CD4-positive, alpha-beta T cell (primary cell): ENCODE results near the gene CDC20B. TPM values are rescaled to one million over a fixed set of nuclear protein-coding genes. Genes with fewer than 3 reads are reported as not detected.
"Not testable (repeated sequence)": the region's sequence is repeated elsewhere in the genome, so short reads cannot be mapped to it uniquely, and the experiment has no call there.

Experiments
- ATAC-seq: fragments of 200-7000 bp; cut with Tn5 transposase; one replicate; pipeline ENCODE4 v1.10.0; 2022; ENCODE audit warnings: mild to moderate bottlenecking; ENCODE audit not compliant: poor library complexity
- CTCF ChIA-PET: fragments of 350-600 bp; sonication (Branson Sonifier 250); formaldehyde crosslinking; loops from one replicate; lab custom pipeline; 2021; ENCODE audit warnings: antibody characterized with exemption, inconsistent platforms; lab: Charles Lee
- POLR2A ChIA-PET: fragments of 350-600 bp; sonication (Branson Sonifier 250); formaldehyde crosslinking; loops from one replicate; lab custom pipeline; 2021; ENCODE audit warnings: antibody characterized with exemption, inconsistent platforms; lab: Charles Lee
- DNase-seq, 14 experiments: peaks; one replicate each; pipeline ENCODE4 v3.0.0-alpha.2; 2013 to 2020; ENCODE audit warnings: mixed read lengths in 2 of 14
- H3K27ac ChIP-seq, 2 donors: one replicate each; pipeline versions ENCODE4 v1.5.1 to v1.7.0; 2013; ENCODE audit warnings: low read length in 2 of 2, low read depth in 1 of 2, mild to moderate bottlenecking in 1 of 2
- H3K27me3 ChIP-seq, 2 experiments: 1 replicate in 1 of 2; 2 replicates in 1 of 2; pipeline versions ENCODE4 v1.6.1 to v1.7.0; 2013; ENCODE audit warnings: low read length in 2 of 2, control low read depth in 1 of 2, mild to moderate bottlenecking in 1 of 2, moderate library complexity in 1 of 2; ENCODE audit not compliant: insufficient read depth in 2 of 2, control insufficient read depth in 1 of 2
- H3K36me3 ChIP-seq: one replicate; pipeline ENCODE4 v1.6.1; 2013; ENCODE audit warnings: low read length, control low read depth; ENCODE audit not compliant: insufficient read depth
- H3K4me1 ChIP-seq: one replicate; pipeline ENCODE4 v1.6.1; 2013; ENCODE audit warnings: low read length, control low read depth; ENCODE audit not compliant: insufficient read depth
- H3K4me3 ChIP-seq: one replicate; pipeline ENCODE4 v1.5.1; 2013; ENCODE audit warnings: mild to moderate bottlenecking, low read length, moderate library complexity
- H3K9me3 ChIP-seq, 2 experiments: 1 replicate in 1 of 2; 2 replicates in 1 of 2; pipeline versions ENCODE4 v1.6.1 to v1.7.0; 2013; ENCODE audit warnings: low read length in 2 of 2, mild to moderate bottlenecking in 2 of 2, control low read depth in 1 of 2, moderate library complexity in 1 of 2; ENCODE audit not compliant: control insufficient read depth in 1 of 2, insufficient read depth in 1 of 2
- H3K27ac Mint-ChIP-seq: one replicate; pipeline ENCODE4 v1.8.0; 2020; ENCODE audit warnings: mixed read lengths
- H3K27me3 Mint-ChIP-seq: one replicate; pipeline ENCODE4 v1.8.0; 2021; ENCODE audit warnings: mixed read lengths
- H3K36me3 Mint-ChIP-seq: one replicate; pipeline ENCODE4 v1.8.0; 2021; ENCODE audit warnings: low read depth, mixed read lengths
- H3K4me1 Mint-ChIP-seq: one replicate; pipeline ENCODE4 v1.8.0; 2021; ENCODE audit warnings: low read depth, mixed read lengths
- H3K4me3 Mint-ChIP-seq: one replicate; pipeline ENCODE4 v1.8.0; 2020; ENCODE audit warnings: mild to moderate bottlenecking, mixed read lengths
- H3K9me3 Mint-ChIP-seq: one replicate; pipeline ENCODE4 v1.8.0; 2020; ENCODE audit warnings: mixed read lengths
- CTCF ChIP-seq: fragments of 200-600 bp; IDR thresholded peaks from one replicate; pipeline ENCODE4 v1.8.0; 2022; ENCODE audit warnings: antibody characterized with exemption, mild to moderate bottlenecking
- intact Hi-C, 2 experiments: fragments of 100-400 bp; cut with DNase I in 1 of 2; cut with micrococcal nuclease in 1 of 2; formaldehyde crosslinking; loops; one replicate each; pipeline versions ENCODE4 v1.15.1 to v1.9.0; 2023 to 2025; cut with DNase I, micrococcal nuclease
- total RNA-seq, 174 experiments: library from RNA in 2 of 174; stranded (reverse) in 2 of 174; gene quantifications; one replicate each; pipeline ENCODE4 v1.2.3 and lab custom pipeline; 2021 to 2026

CDC20B gene
- total RNA-seq, 2 experiments from 2014 or later: not detected

DNA sequence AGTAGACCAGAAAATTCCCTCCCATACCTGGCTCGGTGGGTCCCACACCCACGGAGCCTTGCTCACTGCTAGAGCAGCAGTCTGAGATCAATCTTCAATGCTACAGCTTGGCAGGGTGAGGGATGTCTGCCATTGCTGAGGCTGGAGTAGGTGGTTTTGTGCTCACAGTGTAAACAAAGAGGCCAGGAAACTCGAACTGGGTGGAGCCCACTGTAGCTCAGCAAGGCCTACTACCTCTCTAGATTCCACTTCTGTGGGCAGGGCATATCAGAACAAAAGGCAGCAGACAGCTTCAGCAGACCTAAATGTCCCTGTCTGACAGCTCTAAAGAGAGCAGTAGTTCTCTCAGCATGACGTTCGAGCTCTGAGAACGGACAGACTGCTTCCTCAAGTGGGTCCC is 76.1 kb downstream of the CDC20B start:
- ChIA-PET POLR2A (interaction anchor here (1.0 to 3.2 kb wide), 15 partner anchors 8 to 1813 kb away, joined by 3 to 33 read pairs (median 6); no protein-coding TSS in a partner anchor), CTCF (interaction anchor here (1.5 kb wide), 1 partner anchor 152 kb away, joined by 4 read pairs; no protein-coding TSS in a partner anchor)
- no peak for TF ChIP-seq CTCF
- no peaks in the 10 kb centered on the region for H3K27me3 Mint-ChIP-seq
- ATAC-seq (peak; percentile 84), DNase-seq (peak; percentile 22 to 87 (median 56))
- intact Hi-C loops: no loop called here
- H3K36me3 Mint-ChIP-seq: peaks cover 25% of the 10 kb centered on the region
- H3K27me3 ChIP-seq: no peaks in the 10 kb centered on the region
- H3K4me3 Mint-ChIP-seq: peak overlapping the region; percentile 72
- peak overlapping the region; percentile 50 to 64 for H3K27ac ChIP-seq
- H3K36me3 ChIP-seq: no peaks in the 10 kb centered on the region
- no peaks in the 10 kb centered on the region for H3K9me3 ChIP-seq
- peak overlapping the region; percentile 90 for H3K27ac Mint-ChIP-seq
- H3K4me3 ChIP-seq: no peak overlapping the region
- peaks cover 15% of the 10 kb centered on the region for H3K9me3 Mint-ChIP-seq
- peaks cover 86% of the 10 kb centered on the region for H3K4me1 Mint-ChIP-seq
- H3K4me1 ChIP-seq: peaks cover 48% of the 10 kb centered on the region

DNA sequence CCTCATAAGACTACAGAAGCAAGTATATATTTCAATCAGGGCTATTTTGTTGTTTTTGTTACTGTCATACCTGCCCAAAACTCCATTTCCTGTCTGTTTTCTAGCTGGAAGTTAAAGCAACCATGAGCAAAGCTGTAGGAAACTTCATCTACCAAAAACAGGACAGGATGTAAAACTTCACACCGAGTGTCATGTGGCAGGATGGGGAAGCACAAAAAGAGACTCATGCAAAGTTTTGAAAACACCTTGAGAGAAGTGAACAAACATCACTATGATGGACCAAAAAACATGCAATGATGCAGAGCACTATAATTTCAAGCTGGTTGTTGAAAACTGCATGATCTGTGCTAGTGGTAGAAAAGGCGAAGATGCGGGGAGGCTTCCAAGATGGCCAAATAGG is 76.8 kb downstream of the CDC20B start:
- DNase-seq (peak in 5 of 14 experiments; percentile 15 to 84 (median 35)), ATAC-seq (peak; percentile 52)
- Histone ChIP-seq H3K27ac (peak overlapping the region; percentile 50 to 64), H3K9me3 (no peaks in the 10 kb centered on the region), H3K27me3 (no peaks in the 10 kb centered on the region), H3K4me3 (no peak overlapping the region), H3K4me1 (peaks cover 44% of the 10 kb centered on the region), H3K36me3 (no peaks in the 10 kb centered on the region)
- peaks cover 25% of the 10 kb centered on the region for H3K36me3 Mint-ChIP-seq
- H3K27ac Mint-ChIP-seq: peak overlapping the region; percentile 90
- peak overlapping the region; percentile 62 for H3K4me3 Mint-ChIP-seq
- peaks cover 15% of the 10 kb centered on the region for H3K9me3 Mint-ChIP-seq
- H3K27me3 Mint-ChIP-seq: no peaks in the 10 kb centered on the region
- POLR2A ChIA-PET: interaction anchor here (1.0 to 3.2 kb wide), 15 partner anchors 9 to 1814 kb away, joined by 3 to 33 read pairs (median 6); no protein-coding TSS in a partner anchor
- peaks cover 80% of the 10 kb centered on the region for H3K4me1 Mint-ChIP-seq
- CTCF ChIA-PET: interaction anchor here (1.5 kb wide), 1 partner anchor 152 kb away, joined by 4 read pairs; no protein-coding TSS in a partner anchor
- intact Hi-C loops: no loop called here
- TF ChIP-seq CTCF: no peak

DNA sequence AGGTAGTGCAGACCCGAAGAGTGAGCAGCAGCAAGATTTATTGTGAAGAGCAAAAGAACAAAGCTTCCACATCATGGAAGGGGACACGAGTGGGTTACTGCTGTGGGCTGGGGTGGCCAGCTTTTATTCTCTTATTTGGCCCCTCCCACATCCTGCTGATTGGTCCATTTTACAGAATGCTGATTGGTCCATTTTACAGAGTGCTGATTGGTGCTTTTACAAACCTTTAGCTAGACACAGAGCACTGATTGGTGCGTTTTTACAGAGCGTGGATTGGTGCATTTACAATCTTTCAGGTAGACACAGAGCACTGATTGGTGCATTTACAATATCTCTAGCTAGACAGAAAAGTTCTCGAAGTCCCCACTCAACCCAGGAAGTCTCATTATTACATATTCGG is 82.0 kb downstream of the CDC20B start:
- H3K27ac ChIP-seq, H3K36me3 ChIP-seq, H3K4me3 Mint-ChIP-seq, H3K27ac Mint-ChIP-seq, H3K9me3 Mint-ChIP-seq, H3K27me3 ChIP-seq, H3K36me3 Mint-ChIP-seq, ATAC-seq, H3K9me3 ChIP-seq, intact Hi-C loops, H3K4me3 ChIP-seq, H3K27me3 Mint-ChIP-seq, DNase-seq: not testable (repeated sequence)
- peaks cover 42% of the 10 kb centered on the region for H3K4me1 Mint-ChIP-seq
- H3K4me1 ChIP-seq: peaks cover 27% of the 10 kb centered on the region
- POLR2A ChIA-PET: interaction anchor here (1.3 to 2.3 kb wide), 4 partner anchors 10 to 16 kb away, joined by 3 to 7 read pairs (median 5); no protein-coding TSS in a partner anchor
- CTCF ChIA-PET: interaction anchor here (1.1 kb wide), 1 partner anchor 56 kb away, joined by 3 read pairs; no protein-coding TSS in a partner anchor

DNA sequence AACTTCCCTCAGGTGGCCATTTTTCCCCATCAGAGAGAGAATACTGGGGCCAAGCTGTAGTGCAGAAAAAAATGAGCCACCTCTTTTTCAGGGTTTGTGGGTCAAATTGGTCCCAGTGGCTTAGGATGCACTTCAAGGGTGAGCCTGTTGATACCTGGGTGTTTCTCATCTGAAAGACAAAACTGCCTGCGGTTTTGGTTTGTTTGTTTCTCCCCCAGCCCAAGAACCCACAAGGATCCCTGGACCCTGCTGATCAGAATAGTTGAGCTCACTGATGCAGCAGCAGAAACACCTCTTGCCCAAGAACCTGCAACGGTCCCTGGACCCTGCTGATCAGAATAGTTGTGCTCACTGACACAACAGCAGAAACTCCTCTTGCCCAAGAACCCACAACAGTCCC is 83.7 kb downstream of the CDC20B start:
- H3K27me3 ChIP-seq, H3K36me3 ChIP-seq, H3K9me3 Mint-ChIP-seq, H3K4me3 ChIP-seq, H3K27me3 Mint-ChIP-seq, H3K27ac ChIP-seq, intact Hi-C loops, H3K27ac Mint-ChIP-seq, H3K36me3 Mint-ChIP-seq, H3K9me3 ChIP-seq, ATAC-seq, DNase-seq, H3K4me3 Mint-ChIP-seq, CTCF ChIA-PET: not testable (repeated sequence)
- POLR2A ChIA-PET: interaction anchor here (2.3 kb wide), 1 partner anchor 15 kb away, joined by 7 read pairs; no protein-coding TSS in a partner anchor
- peaks cover 32% of the 10 kb centered on the region for H3K4me1 Mint-ChIP-seq
- H3K4me1 ChIP-seq: peaks cover 11% of the 10 kb centered on the region
